ENCODE results near the gene RTN4RL2. TPM values are rescaled to one million over a fixed set of nuclear protein-coding genes. Genes with fewer than 3 reads are reported as not detected.

Gene RTN4RL2
- total and polyA plus RNA-seq, 12 donors = 0.33 to 1.5 (median 0.90) TPM

DNA sequence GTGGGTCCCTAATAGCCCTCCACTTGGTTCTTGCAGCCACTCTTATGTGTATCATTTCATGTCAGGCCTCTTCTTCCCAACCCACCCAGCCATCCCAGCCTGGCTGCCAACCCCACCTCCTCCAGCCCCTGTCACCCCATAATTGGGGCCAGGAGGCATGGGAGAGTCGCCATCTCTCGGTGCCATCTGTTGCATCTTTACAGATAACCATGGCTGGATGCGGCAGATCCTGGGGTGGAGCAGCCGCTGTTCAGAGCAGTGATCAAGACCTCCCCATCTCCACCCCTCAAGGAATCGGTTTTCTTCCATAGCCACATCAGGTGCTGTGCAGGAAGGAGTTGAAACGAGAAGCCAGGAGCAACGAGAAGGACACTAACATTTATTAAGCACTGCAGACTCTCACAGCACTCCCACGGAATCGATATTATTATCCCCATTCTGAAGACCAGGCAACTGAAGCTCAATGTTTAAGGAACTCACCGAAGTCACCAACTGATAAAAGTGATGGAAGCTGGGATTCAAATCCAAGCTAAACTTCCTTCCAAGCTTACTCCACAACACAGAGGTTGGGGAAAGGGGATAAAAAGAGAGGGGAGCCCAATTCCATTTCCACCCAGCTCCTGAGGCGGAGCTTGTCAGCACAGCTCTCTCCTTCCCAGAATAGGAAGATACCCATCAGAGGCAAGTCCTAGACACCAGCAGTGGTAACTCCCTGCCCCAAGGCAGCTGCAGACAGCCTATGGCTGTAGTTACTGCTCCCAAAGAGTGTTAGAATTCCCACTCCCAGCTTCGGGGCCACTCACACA, 52.5 kb downstream of the RTN4RL2 start:
- peaks cover 0 to 5% (median 0%) of the 10 kb centered on the region in 9 donors for H3K36me3 ChIP-seq
- H3K4me3 ChIP-seq = no peak overlapping the region
- no peak overlapping the region for H3K27ac ChIP-seq
- H3K27me3 ChIP-seq = no peaks in the 10 kb centered on the region
- peaks cover 0 to 21% (median 16%) of the 10 kb centered on the region in 9 donors for H3K4me1 ChIP-seq
- ATAC-seq (no peak), DNase-seq (no peak)
- intact Hi-C loops (cut with DNase I) = no loop called here
- WGBS, 2 donors = 84 to 85% methylated on average over 12 of the region's 12 CpGs
- H3K9me3 ChIP-seq = no peaks in the 10 kb centered on the region
- no peak for TF ChIP-seq CTCF (IDR thresholded peaks at IDR 0.05)

DNA sequence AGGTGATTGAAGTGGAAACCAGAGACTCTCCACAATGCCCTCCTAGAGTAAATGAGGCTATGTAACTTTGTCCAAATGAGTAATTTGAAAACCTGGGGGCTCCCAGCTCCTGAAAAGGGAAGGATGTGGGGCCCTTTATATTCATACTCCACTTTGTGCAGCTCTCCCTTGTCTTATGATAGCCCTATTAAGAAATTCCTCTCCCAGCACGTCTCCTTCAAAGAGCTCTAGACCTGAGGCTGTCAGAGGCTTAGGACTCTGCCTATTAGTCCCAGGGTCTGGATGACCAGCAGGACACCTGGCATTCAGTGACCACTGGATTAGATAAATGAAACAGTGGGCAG, 53.1 kb downstream of the RTN4RL2 start:
- peaks cover 0 to 4% (median 0%) of the 10 kb centered on the region in 9 donors for H3K36me3 ChIP-seq
- 45 to 54% methylated on average over 1 of the region's 1 CpG for WGBS, 2 donors
- no peak for DNase-seq
- H3K27ac ChIP-seq = no peak overlapping the region
- TF ChIP-seq CTCF (IDR thresholded peaks at IDR 0.05) = no peak
- ATAC-seq = no peak
- H3K4me1 ChIP-seq = peaks cover 0 to 21% (median 16%) of the 10 kb centered on the region in 9 donors
- intact Hi-C loops (cut with DNase I) = no loop called here
- H3K4me3 ChIP-seq = peak overlapping the region in 3 of 10 donors; percentile 84 to 94 (median 92)
- H3K27me3 ChIP-seq = no peaks in the 10 kb centered on the region
- H3K9me3 ChIP-seq = no peaks in the 10 kb centered on the region

GRCh38 chr11:57513911-57514537, 53.7 kb downstream of the RTN4RL2 start:
- Histone ChIP-seq H3K4me3 (peak overlapping the region; percentile 63 to 99 (median 92)), H3K27me3 (no peaks in the 10 kb centered on the region), H3K27ac (peak overlapping the region; percentile 23 to 77 (median 64)), H3K9me3 (no peaks in the 10 kb centered on the region), H3K4me1 (peaks cover 0 to 21% (median 16%) of the 10 kb centered on the region in 9 donors), H3K36me3 (peaks cover 0 to 4% (median 0%) of the 10 kb centered on the region in 9 donors)
- TF ChIP-seq CTCF (IDR thresholded peaks at IDR 0.05) = no peak
- intact Hi-C loops (cut with DNase I) = loop anchor here in 1 of 10 donors (2.0 kb wide), 1 partner anchor 15 kb away; no protein-coding TSS in a partner anchor
- DNase-seq = peak; percentile 25 to 56
- WGBS, 2 donors = 17 to 19% methylated on average over 35 of the region's 35 CpGs
- ATAC-seq = peak; percentile 27 to 78 (median 62)

GRCh38 chr11:57514538-57515331, 54.4 kb downstream of the RTN4RL2 start:
- peak; percentile 63 to 73 for DNase-seq
- Histone ChIP-seq H3K9me3 (no peaks in the 10 kb centered on the region), H3K36me3 (peaks cover 0 to 4% (median 0%) of the 10 kb centered on the region in 9 donors), H3K4me3 (peak overlapping the region; percentile 63 to 99 (median 92)), H3K27me3 (no peaks in the 10 kb centered on the region), H3K27ac (peak overlapping the region; percentile 23 to 77 (median 64)), H3K4me1 (peaks cover 0 to 21% (median 16%) of the 10 kb centered on the region in 9 donors)
- no peak for TF ChIP-seq CTCF (IDR thresholded peaks at IDR 0.05)
- ATAC-seq = peak; percentile 54 to 90 (median 80)
- intact Hi-C loops (cut with DNase I) = loop anchor here in 2 of 10 donors (1.0 to 2.0 kb wide), 2 partner anchors 15 to 16 kb away; no protein-coding TSS in a partner anchor
- WGBS, 2 donors = 0 to 1% methylated on average over 57 of the region's 57 CpGs

Measured in heart right ventricle (tissue), 16 donors.